GM12878 (cell line): ENCODE data around the gene RAB32. TPM values are rescaled to one million over a fixed set of nuclear protein-coding genes. Genes with fewer than 3 reads are reported as not detected.

Experiments
- ATAC-seq: fragments of 200-7000 bp; cut with Tn5 transposase; 3 replicates; pipeline ENCODE4 v1.9.1; 2020; ENCODE audit warnings: mild to moderate bottlenecking, moderate library complexity
- BruUV-seq: library from RNA; stranded (reverse); fragments of 400-500 nt; replicated peaks from 2 replicates; lab custom pipeline; 2021; lab: Mats Ljungman, UMichigan
- CTCF ChIA-PET: fragments of 300-600 bp; sonication (Branson Sonifier 250); formaldehyde crosslinking; extraction: SDS; loops from one replicate; lab custom pipeline; 2021; ENCODE audit warnings: inconsistent platforms; lab: Yijun Ruan, JAX
- POLR2A ChIA-PET: fragments of 350-600 bp; formaldehyde crosslinking; extraction: SDS; loops from one replicate; lab custom pipeline; 2021; ENCODE audit warnings: inconsistent platforms; lab: Charles Lee
- RAD21 ChIA-PET: fragments of 300-600 bp; sonication (Branson Sonifier 250); formaldehyde crosslinking; loops from one replicate; lab custom pipeline; 2023; ENCODE audit warnings: antibody characterized with exemption; ENCODE audit not compliant: unreplicated experiment; lab: Charles Lee
- SMC1A ChIA-PET: fragments of 300-600 bp; sonication (Branson Sonifier 250); formaldehyde crosslinking; loops from one replicate; lab custom pipeline; 2023; ENCODE audit not compliant: unreplicated experiment, uncharacterized antibody; lab: Charles Lee
- DNase-seq: peaks from one replicate; pipeline ENCODE4 v3.0.0-alpha.2; 2011; ENCODE audit warnings: low read depth, low spot score
- FAIRE-seq: peaks from 3 replicates; lab custom pipeline; 2011; peaks lifted over from hg19 to GRCh38; lab: Jason Lieb, UNC
- H2AFZ ChIP-seq: 2 replicates; pipeline ENCODE4 v1.6.0; 2011; ENCODE audit warnings: low read depth, low read length, control low read depth; ENCODE audit not compliant: control insufficient read depth
- H3K27ac ChIP-seq: 2 replicates; pipeline ENCODE4 v1.5.1; 2011; ENCODE audit warnings: control low read depth; ENCODE audit not compliant: control insufficient read depth, insufficient read depth
- H3K27me3 ChIP-seq, 2 experiments: replicated peaks in 1 of 2; 2 replicates each; pipeline versions ENCODE4 v1.6.0 to v1.6.1; 2011; ENCODE audit warnings: low read length in 1 of 2; ENCODE audit not compliant: control insufficient read depth in 2 of 2, insufficient read depth in 2 of 2
- H3K36me3 ChIP-seq, 2 experiments: 2 replicates each; pipeline ENCODE4 v1.5.1; 2011; ENCODE audit warnings: low read length in 1 of 2; ENCODE audit not compliant: control insufficient read depth in 2 of 2, insufficient read depth in 2 of 2
- H3K4me1 ChIP-seq: 2 replicates; pipeline ENCODE4 v1.6.1; 2011; ENCODE audit warnings: mild to moderate bottlenecking, low read length, moderate library complexity, mixed read lengths; ENCODE audit not compliant: control insufficient read depth, insufficient read depth
- H3K4me2 ChIP-seq: 2 replicates; pipeline ENCODE4 v1.6.0; 2011; ENCODE audit warnings: control low read depth; ENCODE audit not compliant: control insufficient read depth, insufficient read depth
- H3K4me3 ChIP-seq: fragments of 200-600 bp; sonication (generic); 2 replicates; pipeline ENCODE4 v1.5.1; 2016
- H3K79me2 ChIP-seq: 2 replicates; pipeline ENCODE4 v1.6.0; 2011; ENCODE audit warnings: low read length; ENCODE audit not compliant: control insufficient read depth, insufficient read depth
- H3K9ac ChIP-seq: 2 replicates; pipeline ENCODE4 v1.8.0; 2011; ENCODE audit warnings: low read length, control low read depth, mixed read lengths; ENCODE audit not compliant: control insufficient read depth, insufficient read depth
- H3K9me3 ChIP-seq: replicated peaks from 3 replicates; pipeline ENCODE4 v1.5.1; 2011; ENCODE audit warnings: mild to moderate bottlenecking, low read length; ENCODE audit not compliant: control insufficient read depth, insufficient read depth
- H4K20me1 ChIP-seq: 2 replicates; pipeline ENCODE4 v1.6.0; 2011; ENCODE audit not compliant: control insufficient read depth, insufficient read depth
- CEBPB ChIP-seq, 2 experiments: fragments of 150-350 bp in 1 of 2; IDR thresholded peaks; 2 replicates each; pipeline ENCODE4 v1.6.1; 2012 to 2014; ENCODE audit warnings: low read depth in 2 of 2, low read length in 2 of 2, borderline replicate concordance in 1 of 2, inconsistent platforms in 1 of 2
- CHD4 ChIP-seq: fragments of 200-600 bp; sonication (generic); IDR thresholded peaks from 2 replicates; pipeline ENCODE4 v1.6.1; 2016; ENCODE audit warnings: mild to moderate bottlenecking
- CREB1 ChIP-seq: IDR thresholded peaks from 2 replicates; pipeline ENCODE4 v1.6.1; 2012; ENCODE audit warnings: low read depth, mild to moderate bottlenecking, inconsistent platforms
- CREM ChIP-seq: IDR thresholded peaks from 2 replicates; pipeline ENCODE4 v1.6.1; 2014; ENCODE audit warnings: antibody characterized with exemption, low read depth
- HDGF ChIP-seq: fragments of 450-650 bp; IDR thresholded peaks from 2 replicates; pipeline ENCODE4 v1.6.1; 2016; ENCODE audit warnings: antibody characterized with exemption
- IRF3 ChIP-seq: fragments of 450-650 bp; IDR thresholded peaks from 2 replicates; pipeline ENCODE4 v1.6.1; 2014; ENCODE audit warnings: mild to moderate bottlenecking
- MTA2 ChIP-seq: fragments of 450-650 bp; IDR thresholded peaks from 2 replicates; pipeline ENCODE4 v1.6.1; 2016; ENCODE audit warnings: low read depth, mild to moderate bottlenecking, moderate library complexity
- MTA3 ChIP-seq: IDR thresholded peaks from 2 replicates; pipeline ENCODE4 v1.6.1; 2012; ENCODE audit warnings: low read length, inconsistent platforms, borderline replicate concordance
- MXI1 ChIP-seq: fragments of 150-350 bp; IDR thresholded peaks from 2 replicates; pipeline ENCODE4 v1.6.1; 2011; ENCODE audit warnings: low read depth, mild to moderate bottlenecking, inconsistent platforms, low read length, improper control_type of control experiment
- MYC ChIP-seq: IDR thresholded peaks from 2 replicates; pipeline ENCODE4 v1.6.1; 2011; ENCODE audit warnings: mild to moderate bottlenecking, low read length, moderate library complexity, inconsistent platforms; ENCODE audit not compliant: insufficient read depth, insufficient replicate concordance, insufficient read length, severe bottlenecking
- NFXL1 ChIP-seq: fragments of 450-650 bp; IDR thresholded peaks from 2 replicates; pipeline ENCODE4 v1.6.1; 2017; ENCODE audit warnings: antibody characterized with exemption, mild to moderate bottlenecking, borderline replicate concordance
- NFYB ChIP-seq: IDR thresholded peaks from 2 replicates; pipeline ENCODE4 v1.6.1; 2011; ENCODE audit warnings: low read depth, mild to moderate bottlenecking, low read length, improper control_type of control experiment, moderate library complexity; ENCODE audit not compliant: insufficient read depth
- NR2F1 ChIP-seq: fragments of 450-650 bp; conservative IDR thresholded peaks from 2 replicates; pipeline ENCODE4 v1.6.1; 2017; ENCODE audit warnings: mild to moderate bottlenecking
- SMAD1 ChIP-seq: fragments of 450-650 bp; IDR thresholded peaks from 2 replicates; pipeline ENCODE4 v1.6.1; 2018; ENCODE audit warnings: mild to moderate bottlenecking, low read depth; ENCODE audit not compliant: partially characterized antibody
- TCF7 ChIP-seq: IDR thresholded peaks from 2 replicates; pipeline ENCODE4 v1.6.1; 2014; ENCODE audit warnings: antibody characterized with exemption, borderline replicate concordance
- USF2 ChIP-seq: IDR thresholded peaks from 2 replicates; pipeline ENCODE4 v1.6.1; 2011; ENCODE audit warnings: low read depth, low read length, improper control_type of control experiment, borderline replicate concordance
- ZNF622 ChIP-seq: fragments of 450-650 bp; IDR thresholded peaks from 2 replicates; pipeline ENCODE4 v1.6.1; 2017; ENCODE audit warnings: mild to moderate bottlenecking, inconsistent platforms
- in situ Hi-C: fragments of 300-500 bp; cut with MboI; formaldehyde crosslinking; loops from 9 replicates; pipeline ENCODE4 v1.14.3; 2018; ENCODE audit warnings: mixed read lengths
- intact Hi-C: fragments of 100-400 bp; cut with micrococcal nuclease; formaldehyde crosslinking; loops from one replicate; pipeline ENCODE4 v1.14.2; 2022; ENCODE audit not compliant: unreplicated experiment
- polyA plus RNA-seq, 11 experiments: library from polyadenylated mRNA; depleted of rRNA in 4 of 11; unstranded in 6 of 11; stranded (reverse) in 5 of 11; fragments of >200 nt; fragmentation: Nextera tagmentation in 4 of 11; fragmentation: Illumina TruSeq in 1 of 11; extraction: Ambion mirVana in 4 of 11; extraction: Trizol in 1 of 11; gene quantifications; 1 replicate in 1 of 11; 2 replicates in 10 of 11; pipeline versions ENCODE4 v1.2.1 to v1.2.3, GENCODE V29; 2011 to 2016; ENCODE audit warnings: inconsistent platforms in 2 of 11, missing spikeins in 2 of 11, low read depth in 1 of 11
- total RNA-seq, 4 experiments: library from RNA; depleted of rRNA in 3 of 4; stranded (reverse); fragments of >200 nt in 3 of 4; fragmentation: Illumina TruSeq in 1 of 4; extraction: Trizol in 1 of 4; gene quantifications; 2 replicates each; pipeline versions ENCODE4 v1.2.1 to v1.2.3, GENCODE V29; 2013 to 2021
- TF ChIP-seq, protein P1 (sequence below): fragments of 450-650 bp; IDR thresholded peaks from 2 replicates; pipeline ENCODE4 v1.6.1; 2018; ENCODE audit warnings: mild to moderate bottlenecking, low read depth, moderate library complexity; ENCODE audit not compliant: partially characterized antibody
- TF ChIP-seq, protein P2 (sequence below): IDR thresholded peaks from 2 replicates; pipeline ENCODE4 v1.6.1; 2012; ENCODE audit warnings: low read depth, low read length, improper control_type of control experiment
- TF ChIP-seq, protein P3 (sequence below): IDR thresholded peaks from 2 replicates; pipeline ENCODE4 v1.6.1; 2012; ENCODE audit warnings: low read depth, low read length, improper control_type of control experiment

Gene RAB32
- total and polyA plus RNA-seq, 10 of the 15 experiments (the other 5 are each of a cell fraction or from before 2014, with no cell fraction given), result 0.50 TPM; not detected in 9

DNA sequence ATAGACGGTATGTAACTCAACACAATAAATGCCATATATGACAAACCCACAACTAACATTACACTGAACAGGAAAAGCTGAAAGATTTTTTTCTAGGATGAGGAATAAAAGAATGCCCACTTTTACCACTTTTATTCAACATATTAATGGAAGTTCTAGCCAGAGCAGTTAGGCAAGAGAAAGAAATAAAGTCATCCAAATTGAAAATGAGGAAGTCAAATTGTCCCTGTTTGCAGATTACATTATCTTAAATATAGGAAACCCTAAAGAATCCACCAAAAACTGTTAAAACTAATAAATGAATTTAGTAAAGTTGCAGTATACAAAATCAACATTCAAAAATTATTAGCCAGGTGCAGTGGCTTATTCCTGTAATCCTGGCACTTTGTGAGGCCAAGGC lies 30.6 kb downstream of the RAB32 start (continued):
- TF ChIP-seq CREB1 (no peak), MTA3 (no peak), ZNF622 (no peak), CEBPB (IDR thresholded peaks at IDR 0.05; ENCODE audit: borderline replicate concordance in 1 of 2, low read depth in 2 of 2, low read length in 2 of 2) (no peak)
- TF ChIP-seq, protein P1, sequence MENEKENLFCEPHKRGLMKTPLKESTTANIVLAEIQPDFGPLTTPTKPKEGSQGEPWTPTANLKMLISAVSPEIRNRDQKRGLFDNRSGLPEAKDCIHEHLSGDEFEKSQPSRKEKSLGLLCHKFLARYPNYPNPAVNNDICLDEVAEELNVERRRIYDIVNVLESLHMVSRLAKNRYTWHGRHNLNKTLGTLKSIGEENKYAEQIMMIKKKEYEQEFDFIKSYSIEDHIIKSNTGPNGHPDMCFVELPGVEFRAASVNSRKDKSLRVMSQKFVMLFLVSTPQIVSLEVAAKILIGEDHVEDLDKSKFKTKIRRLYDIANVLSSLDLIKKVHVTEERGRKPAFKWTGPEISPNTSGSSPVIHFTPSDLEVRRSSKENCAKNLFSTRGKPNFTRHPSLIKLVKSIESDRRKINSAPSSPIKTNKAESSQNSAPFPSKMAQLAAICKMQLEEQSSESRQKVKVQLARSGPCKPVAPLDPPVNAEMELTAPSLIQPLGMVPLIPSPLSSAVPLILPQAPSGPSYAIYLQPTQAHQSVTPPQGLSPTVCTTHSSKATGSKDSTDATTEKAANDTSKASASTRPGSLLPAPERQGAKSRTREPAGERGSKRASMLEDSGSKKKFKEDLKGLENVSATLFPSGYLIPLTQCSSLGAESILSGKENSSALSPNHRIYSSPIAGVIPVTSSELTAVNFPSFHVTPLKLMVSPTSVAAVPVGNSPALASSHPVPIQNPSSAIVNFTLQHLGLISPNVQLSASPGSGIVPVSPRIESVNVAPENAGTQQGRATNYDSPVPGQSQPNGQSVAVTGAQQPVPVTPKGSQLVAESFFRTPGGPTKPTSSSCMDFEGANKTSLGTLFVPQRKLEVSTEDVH, result no peak

DNA sequence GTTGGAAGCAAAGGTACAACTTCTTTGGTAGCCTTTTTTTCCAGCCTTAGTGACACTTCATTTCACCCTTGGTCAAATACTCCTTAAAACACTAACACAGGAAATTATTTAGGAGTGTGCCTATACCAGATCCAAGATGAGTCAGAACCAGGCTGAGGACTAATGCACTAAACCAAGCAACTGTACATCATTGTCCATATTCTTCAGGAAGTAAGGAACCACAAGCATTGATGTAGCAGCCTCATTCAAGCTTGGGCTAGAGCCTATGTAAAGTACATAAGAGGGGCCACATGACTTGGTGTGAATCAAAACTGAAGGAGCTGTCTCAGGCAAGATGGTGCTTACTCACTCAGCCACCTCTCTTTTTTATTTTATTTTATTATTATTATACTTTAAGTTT lies 34.4 kb downstream of the RAB32 start:
- Histone ChIP-seq H3K79me2 (no peaks in the 10 kb centered on the region), H3K27me3 (no peaks in the 10 kb centered on the region), H4K20me1 (no peaks in the 10 kb centered on the region), H3K4me1 (no peaks in the 10 kb centered on the region), H3K36me3 (no peaks in the 10 kb centered on the region), H3K27ac (no peak overlapping the region), H3K4me3 (no peak overlapping the region), H2AFZ (no peak overlapping the region), H3K9ac (no peak overlapping the region), H3K9me3 (no peaks in the 10 kb centered on the region), H3K4me2 (no peak overlapping the region)
- ChIA-PET CTCF (no interaction called here), RAD21 (no interaction called here), SMC1A (no interaction called here), POLR2A (no interaction called here)
- DNase-seq, result no peak
- intact Hi-C loops, result loop anchor here (10.0 kb wide), 1 partner anchor 453 kb away; no protein-coding TSS in a partner anchor
- in situ Hi-C loops, result no loop called here
- ATAC-seq, result no peak
- no peak for FAIRE-seq
- no TSS peak for BruUV-seq
- TF ChIP-seq HDGF (no peak), IRF3 (no peak), CHD4 (no peak), MXI1 (no peak), SMAD1 (no peak), MYC (no peak), TCF7 (no peak), NR2F1 (no peak), NFYB (no peak), NFXL1 (no peak), CREM (no peak), USF2 (no peak), MTA2 (no peak)
- TF ChIP-seq, protein P2, sequence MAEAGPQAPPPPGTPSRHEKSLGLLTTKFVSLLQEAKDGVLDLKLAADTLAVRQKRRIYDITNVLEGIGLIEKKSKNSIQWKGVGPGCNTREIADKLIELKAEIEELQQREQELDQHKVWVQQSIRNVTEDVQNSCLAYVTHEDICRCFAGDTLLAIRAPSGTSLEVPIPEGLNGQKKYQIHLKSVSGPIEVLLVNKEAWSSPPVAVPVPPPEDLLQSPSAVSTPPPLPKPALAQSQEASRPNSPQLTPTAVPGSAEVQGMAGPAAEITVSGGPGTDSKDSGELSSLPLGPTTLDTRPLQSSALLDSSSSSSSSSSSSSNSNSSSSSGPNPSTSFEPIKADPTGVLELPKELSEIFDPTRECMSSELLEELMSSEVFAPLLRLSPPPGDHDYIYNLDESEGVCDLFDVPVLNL, result no peak
- TF ChIP-seq, protein P3, sequence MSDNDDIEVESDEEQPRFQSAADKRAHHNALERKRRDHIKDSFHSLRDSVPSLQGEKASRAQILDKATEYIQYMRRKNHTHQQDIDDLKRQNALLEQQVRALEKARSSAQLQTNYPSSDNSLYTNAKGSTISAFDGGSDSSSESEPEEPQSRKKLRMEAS, result no peak
